ENCODE measurements around the gene FAIM2.

Gene FAIM2

DNA sequence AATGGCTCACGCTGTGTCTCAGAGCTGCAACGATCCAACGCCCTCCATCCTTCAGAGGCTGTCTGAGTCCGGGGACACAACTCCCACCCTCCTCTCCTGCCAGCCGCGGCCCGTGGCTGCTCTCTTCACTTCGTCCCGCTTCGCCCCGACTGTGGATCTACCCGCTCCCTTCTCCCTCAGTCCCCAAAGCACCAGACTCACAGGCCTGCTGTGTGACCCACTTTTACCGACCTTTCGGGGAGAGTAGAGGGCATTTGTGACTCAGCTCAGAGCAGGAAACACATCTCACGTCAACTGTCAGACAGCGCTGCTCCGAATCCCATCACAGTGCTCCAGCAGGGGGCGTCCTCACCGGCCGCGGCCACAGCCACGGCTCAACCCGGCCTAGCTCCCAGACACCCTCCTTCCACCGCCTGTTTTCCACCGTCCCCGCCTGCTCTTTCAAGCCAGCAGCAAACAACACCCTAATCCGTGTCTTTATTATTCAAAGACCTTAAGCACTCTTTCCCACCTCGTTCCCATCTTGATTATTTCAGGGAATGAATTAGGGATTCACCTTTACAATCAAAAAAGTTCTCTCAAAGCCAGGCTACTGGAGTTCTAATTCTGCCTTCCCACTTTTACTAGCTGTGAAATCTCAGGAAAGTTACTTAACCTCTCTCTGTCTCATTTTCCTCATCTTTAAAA lies 41.8 kb upstream of the FAIM2 start:
- CTCF ChIA-PET: interaction anchor here (0.6 to 2.8 kb wide), 26 partner anchors 8 to 276 kb away, joined by 3 to 25 read pairs (median 4); partner anchors contain the start of genes COX14 and TMBIM6
- POLR2A ChIA-PET: interaction anchor here (0.7 to 1.4 kb wide), 4 partner anchors 11 to 77 kb away, joined by 3 to 8 read pairs (median 4); no protein-coding TSS in a partner anchor
- no peak for TF ChIP-seq FOXK2 (IDR thresholded peaks at IDR 0.05)
- TF ChIP-seq, protein P1, sequence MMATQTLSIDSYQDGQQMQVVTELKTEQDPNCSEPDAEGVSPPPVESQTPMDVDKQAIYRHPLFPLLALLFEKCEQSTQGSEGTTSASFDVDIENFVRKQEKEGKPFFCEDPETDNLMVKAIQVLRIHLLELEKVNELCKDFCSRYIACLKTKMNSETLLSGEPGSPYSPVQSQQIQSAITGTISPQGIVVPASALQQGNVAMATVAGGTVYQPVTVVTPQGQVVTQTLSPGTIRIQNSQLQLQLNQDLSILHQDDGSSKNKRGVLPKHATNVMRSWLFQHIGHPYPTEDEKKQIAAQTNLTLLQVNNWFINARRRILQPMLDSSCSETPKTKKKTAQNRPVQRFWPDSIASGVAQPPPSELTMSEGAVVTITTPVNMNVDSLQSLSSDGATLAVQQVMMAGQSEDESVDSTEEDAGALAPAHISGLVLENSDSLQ (IDR thresholded peaks at IDR 0.05): peak; percentile 91
- peak; percentile 92 for DNase-seq (ENCODE audit: extremely low spot score)

DNA sequence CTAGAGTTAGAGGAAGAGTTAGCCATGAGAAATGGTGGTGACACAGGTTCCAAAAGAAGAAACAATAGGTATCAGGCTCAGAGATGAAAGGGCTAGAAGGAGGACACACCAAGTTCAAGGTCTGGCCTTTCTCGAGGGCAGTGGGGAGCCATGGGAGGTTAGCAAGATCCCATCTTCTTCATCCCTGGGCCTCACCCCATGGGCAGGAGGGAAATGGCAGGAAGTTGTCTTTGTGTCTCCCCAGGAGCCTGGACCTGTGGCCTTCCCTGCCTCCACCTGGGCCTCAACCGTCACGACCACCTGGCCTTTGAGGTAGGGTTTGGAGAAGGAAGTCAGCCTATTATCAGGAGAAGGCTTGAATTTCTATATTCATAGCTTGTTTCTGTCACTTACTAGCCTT lies 41.0 kb upstream of the FAIM2 start:
- no peak for DNase-seq (ENCODE audit: extremely low spot score)
- CTCF ChIA-PET: interaction anchor here (1.1 to 2.8 kb wide), 8 partner anchors 7 to 202 kb away, joined by 3 to 25 read pairs (median 10); partner anchors contain the start of gene COX14
- no peak for TF ChIP-seq NFRKB (IDR thresholded peaks at IDR 0.05)
- no peak for TF ChIP-seq ARNT (IDR thresholded peaks at IDR 0.05)
- TF ChIP-seq FOXK2 (IDR thresholded peaks at IDR 0.05): no peak
- no peak for TF ChIP-seq FOXA1 (IDR thresholded peaks at IDR 0.05)
- no peak for TF ChIP-seq TARDBP (IDR thresholded peaks at IDR 0.05)
- TF ChIP-seq, protein P1 (IDR thresholded peaks at IDR 0.05): no peak
- no peak for TF ChIP-seq SUZ12 (IDR thresholded peaks at IDR 0.05)
- TF ChIP-seq HDGF (IDR thresholded peaks at IDR 0.05; ENCODE audit: borderline replicate concordance): no peak
- no peak for TF ChIP-seq L3MBTL2 (conservative IDR thresholded peaks at IDR 0.05)
- TF ChIP-seq SP1 (IDR thresholded peaks at IDR 0.05): no peak
- no peak for TF ChIP-seq FOXM1 (IDR thresholded peaks at IDR 0.05; ENCODE audit: borderline replicate concordance)
- no peak for TF ChIP-seq ZNF384 (IDR thresholded peaks at IDR 0.05)
- TF ChIP-seq CTBP1 (IDR thresholded peaks at IDR 0.05; ENCODE audit: borderline replicate concordance): no peak
- no peak for TF ChIP-seq LEF1 (IDR thresholded peaks at IDR 0.05; ENCODE audit: borderline replicate concordance)
- no peak for TF ChIP-seq BHLHE40 (IDR thresholded peaks at IDR 0.05; ENCODE audit: borderline replicate concordance)
- TF ChIP-seq ELF4 (IDR thresholded peaks at IDR 0.05): no peak
- POLR2A ChIA-PET: interaction anchor here (0.9 to 1.1 kb wide), 2 partner anchors 10 to 13 kb away, joined by 3 to 5 read pairs; no protein-coding TSS in a partner anchor

DNA sequence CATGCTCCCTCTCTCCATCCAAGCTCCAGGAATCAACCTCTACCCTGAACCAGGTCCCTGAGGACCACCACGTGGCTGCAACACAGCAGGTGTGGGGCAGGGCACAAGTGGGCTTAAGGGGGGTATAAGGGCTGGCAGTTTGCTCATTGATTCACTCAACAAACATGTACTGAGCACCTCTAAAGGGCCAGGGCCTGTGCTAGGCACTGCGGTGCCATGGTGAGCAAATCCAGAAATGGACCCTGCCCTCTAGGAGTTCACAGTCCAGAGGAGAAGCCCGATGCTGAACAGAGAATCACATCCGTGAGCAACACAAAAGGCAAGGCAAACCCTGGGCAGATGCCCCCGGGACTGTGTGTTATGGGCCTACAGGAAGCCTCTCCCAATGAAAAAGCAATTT lies 40.3 kb upstream of the FAIM2 start:
- no peak for DNase-seq (ENCODE audit: extremely low spot score)
- TF ChIP-seq CTBP1 (IDR thresholded peaks at IDR 0.05; ENCODE audit: borderline replicate concordance) (no peak), TARDBP (IDR thresholded peaks at IDR 0.05) (no peak), BHLHE40 (IDR thresholded peaks at IDR 0.05; ENCODE audit: borderline replicate concordance) (no peak), FOXK2 (IDR thresholded peaks at IDR 0.05) (no peak), ZNF384 (IDR thresholded peaks at IDR 0.05) (no peak), SP1 (IDR thresholded peaks at IDR 0.05) (no peak), HDGF (IDR thresholded peaks at IDR 0.05; ENCODE audit: borderline replicate concordance) (no peak), FOXA1 (IDR thresholded peaks at IDR 0.05) (no peak), LEF1 (IDR thresholded peaks at IDR 0.05; ENCODE audit: borderline replicate concordance) (no peak), NFRKB (IDR thresholded peaks at IDR 0.05) (no peak)
- TF ChIP-seq, protein P1 (IDR thresholded peaks at IDR 0.05): no peak
- POLR2A ChIA-PET: no interaction called here
- CTCF ChIA-PET: interaction anchor here (2.0 kb wide), 1 partner anchor 23 kb away, joined by 5 read pairs; no protein-coding TSS in a partner anchor

DNA sequence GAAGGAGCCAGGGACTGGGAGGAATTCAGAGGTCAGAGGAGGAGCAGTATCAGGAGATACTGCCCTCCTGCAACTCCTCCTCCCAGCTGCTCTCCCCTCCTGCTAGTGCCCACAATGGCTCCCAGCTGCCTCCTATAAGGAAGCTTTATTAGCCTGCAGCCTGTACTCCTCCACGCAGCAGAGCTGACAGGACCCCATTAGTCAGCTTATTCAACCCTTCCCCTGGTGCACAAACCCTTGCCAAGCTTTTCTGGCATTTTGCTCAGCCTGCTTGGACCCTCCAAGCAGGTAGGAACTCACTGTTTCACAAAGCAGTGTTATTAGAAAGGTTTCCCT lies 39.9 kb upstream of the FAIM2 start:
- POLR2A ChIA-PET: no interaction called here
- TF ChIP-seq BHLHE40 (IDR thresholded peaks at IDR 0.05; ENCODE audit: borderline replicate concordance) (no peak), NFRKB (IDR thresholded peaks at IDR 0.05) (no peak), CTBP1 (IDR thresholded peaks at IDR 0.05; ENCODE audit: borderline replicate concordance) (no peak), ARNT (IDR thresholded peaks at IDR 0.05) (no peak), TARDBP (IDR thresholded peaks at IDR 0.05) (no peak), ZNF384 (IDR thresholded peaks at IDR 0.05) (no peak), LEF1 (IDR thresholded peaks at IDR 0.05; ENCODE audit: borderline replicate concordance) (no peak), ELF4 (IDR thresholded peaks at IDR 0.05) (no peak), FOXA1 (IDR thresholded peaks at IDR 0.05) (no peak)
- CTCF ChIA-PET: interaction anchor here (1.3 to 2.0 kb wide), 3 partner anchors 24 to 166 kb away, joined by 4 to 5 read pairs (median 5); no protein-coding TSS in a partner anchor
- no peak for DNase-seq (ENCODE audit: extremely low spot score)

DNA sequence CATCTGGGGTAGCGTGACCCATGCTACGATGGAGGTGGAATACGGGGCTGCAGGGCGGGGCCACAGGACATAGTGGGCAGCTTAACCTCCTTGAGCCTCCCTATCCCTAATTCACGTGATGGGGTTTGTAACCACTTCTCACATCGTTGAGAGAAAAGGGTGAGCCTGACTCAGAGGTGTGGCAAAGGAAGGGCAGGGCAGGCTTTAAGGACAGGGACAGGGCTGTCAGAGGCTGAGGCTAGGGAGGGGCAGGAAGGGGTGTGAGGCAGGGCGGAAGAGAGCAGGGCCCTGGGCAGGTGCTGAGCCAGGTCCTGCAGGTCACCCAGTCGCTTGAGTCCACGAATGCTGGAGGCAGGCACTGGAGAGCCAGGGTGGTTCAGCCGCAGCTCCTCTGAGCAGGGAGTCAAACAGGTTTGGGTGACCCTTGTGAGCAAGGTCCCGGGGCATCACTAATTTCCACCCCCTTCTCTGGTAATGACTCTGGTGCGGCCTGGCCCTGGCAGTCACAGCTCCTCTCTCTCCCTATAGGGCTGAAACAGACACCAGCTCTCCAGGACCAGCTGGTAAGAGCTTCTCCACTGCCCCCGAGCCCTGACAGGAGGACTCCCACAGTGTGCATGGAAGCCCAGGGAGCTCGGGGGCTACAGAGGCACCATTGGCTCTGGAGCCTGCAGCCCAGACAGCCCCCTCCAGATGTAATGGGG lies 39.4 kb upstream of the FAIM2 start:
- POLR2A ChIA-PET: interaction anchor here (1.0 kb wide), 1 partner anchor 100 kb away, joined by 4 read pairs; the partner anchor contains the start of gene BCDIN3D
- CTCF ChIA-PET: interaction anchor here (0.5 to 2.0 kb wide), 4 partner anchors 24 to 166 kb away, joined by 4 to 5 read pairs (median 4); no protein-coding TSS in a partner anchor
- no peak for TF ChIP-seq TARDBP (IDR thresholded peaks at IDR 0.05)
- TF ChIP-seq LEF1 (IDR thresholded peaks at IDR 0.05; ENCODE audit: borderline replicate concordance): no peak
- no peak for DNase-seq (ENCODE audit: extremely low spot score)

DNA sequence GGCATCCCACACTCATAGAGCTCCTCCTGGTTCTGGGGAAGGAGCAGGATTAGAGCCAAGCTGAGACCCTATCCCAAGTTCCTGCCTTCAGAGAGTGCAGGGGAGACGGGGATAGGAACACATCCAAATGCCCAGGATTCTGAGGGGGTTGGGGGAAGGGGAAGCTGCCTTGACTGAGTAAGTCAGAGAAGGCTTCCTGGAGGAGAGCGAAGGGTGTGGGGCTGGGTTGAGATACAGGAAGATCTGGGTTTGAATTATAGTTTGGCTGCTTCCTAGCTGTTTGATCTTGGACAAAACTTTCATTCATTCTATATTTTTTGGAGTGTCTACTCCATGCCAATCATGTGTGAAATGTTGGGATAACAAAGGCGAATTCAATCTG lies 38.8 kb upstream of the FAIM2 start:
- POLR2A ChIA-PET: interaction anchor here (1.0 kb wide), 1 partner anchor 100 kb away, joined by 4 read pairs; the partner anchor contains the start of gene BCDIN3D
- TF ChIP-seq FOXK2 (IDR thresholded peaks at IDR 0.05) (no peak), L3MBTL2 (conservative IDR thresholded peaks at IDR 0.05) (no peak), FOXA1 (IDR thresholded peaks at IDR 0.05) (no peak), LEF1 (IDR thresholded peaks at IDR 0.05; ENCODE audit: borderline replicate concordance) (no peak), TARDBP (IDR thresholded peaks at IDR 0.05) (no peak), HDGF (IDR thresholded peaks at IDR 0.05; ENCODE audit: borderline replicate concordance) (no peak), ARNT (IDR thresholded peaks at IDR 0.05) (no peak), FOXM1 (IDR thresholded peaks at IDR 0.05; ENCODE audit: borderline replicate concordance) (no peak), SUZ12 (IDR thresholded peaks at IDR 0.05) (no peak)
- TF ChIP-seq, protein P1 (IDR thresholded peaks at IDR 0.05): no peak
- DNase-seq (ENCODE audit: extremely low spot score): no peak
- CTCF ChIA-PET: interaction anchor here (1.3 to 2.0 kb wide), 3 partner anchors 25 to 165 kb away, joined by 4 to 5 read pairs (median 5); no protein-coding TSS in a partner anchor

Data from HEK293T (cell line).